Left cardiac atrium (tissue), 2 donors: ENCODE measurements around the gene ABCG1. TPM values are rescaled to one million over a fixed set of nuclear protein-coding genes. Genes with fewer than 3 reads are reported as not detected.

Source experiments
- total RNA-seq, 2 donors: library from RNA; stranded (reverse); fragmentation: NEBNext Ultra II Directional; extraction: Animal tissue kit (Norgen Biotek cat#: 25700); gene quantifications; one replicate each; pipeline ENCODE4 v1.2.1, GENCODE V29; 2021
- donor health status: DM: no; HTN: yes; CAD: no; lungs with severe emphysema.
- donor health status: DM: yes; HTN: yes; CAD: no.

ABCG1 gene
- total RNA-seq, 2 donors from 2014 or later: 6.3 to 13.5 TPM

Other genes with a start within 250 kb of the ABCG1 start
- 10 to 100 TPM in 1 of 2 donors, 1 to 10 TPM in 1; 5.7 to 14.7 TPM for gene ZBTB21, start 208.8 kb upstream of the ABCG1 start, total RNA-seq
- gene UMODL1, start 147.8 kb upstream of the ABCG1 start, total RNA-seq: not detected
- 1 to 10 TPM; 4.1 to 9.1 TPM for gene TFF3, start 96.3 kb downstream of the ABCG1 start, total RNA-seq
- not detected for gene TFF2, start 131.9 kb downstream of the ABCG1 start, total RNA-seq
- not detected for gene TFF1, start 147.4 kb downstream of the ABCG1 start, total RNA-seq
- under 1 TPM; 0.18 to 0.27 TPM for gene TMPRSS3, start 176.9 kb downstream of the ABCG1 start, total RNA-seq
- under 1 TPM; 0.44 to 0.47 TPM for gene UBASH3A, start 184.8 kb downstream of the ABCG1 start, total RNA-seq